Measurements from ENCODE around the gene GMDS.

GRCh38 chr6:2042956-2043648 is 202.3 kb downstream of the GMDS start:
- TF ChIP-seq CTCF (IDR thresholded peaks at IDR 0.05) (no peak), POLR2A (IDR thresholded peaks at IDR 0.05) (no peak)

Data from heart left ventricle (tissue), 13 donors.